GM13976 (cell line): ENCODE data around the gene SPI1.
A peak's percentile ranks its signal among the peaks of the same experiment; 100 is the strongest.

Experiments
- DNase-seq: peaks from one replicate; pipeline ENCODE4 v3.0.0; 2012; ENCODE audit warnings: low spot score
- CTCF ChIP-seq: IDR thresholded peaks from 2 replicates; pipeline ENCODE4 v1.5.1; 2012; ENCODE audit warnings: borderline replicate concordance, mild to moderate bottlenecking; ENCODE audit not compliant: insufficient read depth; ENCODE audit errors: extremely low read depth, missing control alignments, control extremely low read depth
- in situ Hi-C: fragments of 300-500 bp; cut with MboI; formaldehyde crosslinking; loops from one replicate; pipeline ENCODE4 v1.12.0; 2022; ENCODE audit warnings: low sequenced_read_pairs, mixed read lengths, inconsistent platforms; ENCODE audit not compliant: unreplicated experiment

The SPI1 gene

DNA sequence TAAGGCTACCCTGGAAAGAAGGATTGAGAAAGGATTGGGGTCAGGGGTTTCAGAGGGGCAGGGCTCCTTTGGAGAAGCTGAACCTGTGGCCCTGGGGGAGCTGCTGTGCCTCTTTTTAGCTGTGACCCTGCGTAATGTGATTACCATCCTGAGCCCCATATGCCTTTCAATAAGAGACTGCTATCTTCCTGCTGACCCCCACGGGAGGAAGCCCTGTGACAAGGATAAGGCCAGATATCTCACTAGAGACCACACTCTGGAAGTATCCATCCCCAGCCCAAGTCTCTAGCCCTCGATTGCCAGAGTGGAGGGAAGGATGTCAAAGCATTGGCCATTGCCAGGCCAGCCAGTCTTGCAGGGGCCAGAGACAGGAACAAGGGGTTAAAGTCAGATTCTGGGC, 25.2 kb upstream of the SPI1 start:
- no peak for TF ChIP-seq CTCF
- in situ Hi-C loops, result no loop called here
- no peak for DNase-seq

GRCh38 chr11:47403135-47403534, 24.8 kb upstream of the SPI1 start:
- in situ Hi-C loops, result no loop called here
- no peak for TF ChIP-seq CTCF
- no peak for DNase-seq

- TF ChIP-seq CTCF, result no peak
- DNase-seq, result no peak
- in situ Hi-C loops, result no loop called here
Observed at GRCh38 chr11:47400768-47401279, 22.5 kb upstream of the SPI1 start.

DNA sequence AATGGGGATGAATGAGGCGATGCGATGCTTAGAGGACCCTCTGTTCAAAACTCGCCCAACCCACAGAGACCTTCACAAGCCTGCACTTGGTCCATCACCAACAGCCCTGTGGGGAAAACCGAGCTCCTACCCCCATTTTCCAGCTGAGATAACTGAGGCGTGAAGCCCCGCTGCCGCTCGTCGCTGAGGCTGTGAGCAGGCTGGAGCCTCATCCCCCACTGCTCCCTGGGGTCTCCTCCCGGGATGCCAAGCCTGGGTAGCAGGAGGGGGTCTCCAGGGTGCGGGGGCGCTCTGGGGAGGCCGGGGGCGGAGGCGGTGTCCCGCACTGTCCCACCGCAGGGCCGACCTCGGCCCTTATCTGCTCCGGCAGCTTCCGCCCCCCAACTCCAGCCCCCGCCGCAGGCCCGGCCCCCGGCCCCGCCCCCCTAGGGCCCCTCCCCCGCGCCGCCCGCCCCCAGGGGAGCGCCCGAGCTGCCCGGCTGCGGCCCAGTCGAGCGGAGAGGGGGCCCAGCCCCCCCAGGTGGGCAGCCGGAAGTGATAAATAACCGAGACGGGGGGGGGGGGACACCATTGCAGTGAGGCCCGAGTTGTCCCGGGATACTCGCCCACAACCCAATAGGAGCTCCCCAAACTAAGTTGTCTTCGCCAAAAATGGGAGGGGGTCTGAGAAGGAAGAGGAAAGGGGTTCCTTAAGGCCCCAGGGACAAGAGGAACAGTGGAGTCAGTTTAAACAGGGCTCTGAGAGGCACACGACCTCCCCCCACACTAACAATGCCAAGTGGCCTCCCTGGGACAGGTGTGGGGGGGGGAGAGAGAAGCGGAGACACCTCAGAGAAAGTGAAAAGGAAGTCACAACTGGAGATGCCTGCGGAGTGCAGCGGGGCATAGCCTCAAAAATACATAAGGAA, 21.8 kb upstream of the SPI1 start:
- peak; percentile 82 for DNase-seq
- no peak for TF ChIP-seq CTCF
- in situ Hi-C loops, result no loop called here

GRCh38 chr11:47398551-47398950, 20.2 kb upstream of the SPI1 start:
- no peak for TF ChIP-seq CTCF
- no peak for DNase-seq
- in situ Hi-C loops, result no loop called here

- no peak for DNase-seq
- in situ Hi-C loops, result no loop called here
- no peak for TF ChIP-seq CTCF
Observed at GRCh38 chr11:47398011-47398410, 19.7 kb upstream of the SPI1 start.

DNA sequence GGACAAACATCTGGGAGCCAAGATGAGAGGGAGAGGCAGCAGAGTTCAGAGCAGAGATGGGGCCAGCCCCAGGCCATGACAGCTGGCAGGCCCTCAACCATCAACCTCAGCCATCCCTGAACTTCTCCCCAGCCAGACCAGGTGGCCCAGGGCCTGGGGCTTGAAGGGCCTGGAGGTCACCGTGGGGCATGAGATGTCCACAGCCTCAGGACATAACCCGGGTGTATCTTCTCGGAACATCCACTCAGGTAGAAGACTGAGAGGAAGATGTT, 17.6 kb upstream of the SPI1 start:
- in situ Hi-C loops, result no loop called here
- DNase-seq, result no peak
- no peak for TF ChIP-seq CTCF
